Transverse colon (tissue), 4 donors: ENCODE data around the gene GPC6. TPM values are rescaled to one million over a fixed set of nuclear protein-coding genes. Genes with fewer than 3 reads are reported as not detected.

ENCODE experiments used
- DNase-seq: peaks from one replicate; pipeline ENCODE4 v3.0.0-alpha.2; 2019
- H3K27ac ChIP-seq, 4 donors: fragments of 200-600 bp; sonication (generic); 2 replicates each; pipeline ENCODE4 v1.5.1; 2016 to 2018; ENCODE audit warnings: inconsistent platforms in 4 of 4
- H3K27me3 ChIP-seq: fragments of 200-600 bp; sonication (generic); 2 replicates; pipeline ENCODE4 v1.5.1; 2017; ENCODE audit warnings: inconsistent platforms
- H3K36me3 ChIP-seq, 4 donors: fragments of 200-600 bp; sonication (generic); 2 replicates each; pipeline ENCODE4 v1.5.1; 2017 to 2019; ENCODE audit warnings: inconsistent platforms in 4 of 4
- H3K4me1 ChIP-seq, 4 donors: fragments of 200-600 bp; sonication (generic); 2 replicates each; pipeline ENCODE4 v1.5.1; 2017 to 2020; ENCODE audit warnings: inconsistent platforms in 4 of 4
- H3K4me3 ChIP-seq, 4 donors: fragments of 200-600 bp; sonication (generic); 1 replicate in 1 of 4; 2 replicates in 3 of 4; pipeline versions ENCODE4 v1.5.1 to v1.6.1; 2017 to 2019; ENCODE audit warnings: inconsistent platforms in 4 of 4
- H3K9me3 ChIP-seq, 2 donors: fragments of 200-600 bp; sonication (generic); 2 replicates each; pipeline ENCODE4 v1.5.1; 2017 to 2019; ENCODE audit warnings: inconsistent platforms in 2 of 2
- EP300 ChIP-seq: sonication (generic); formaldehyde crosslinking; IDR thresholded peaks from one replicate; pipeline ENCODE4 v1.6.1; 2017; ENCODE audit warnings: antibody characterized with exemption, low read depth
- POLR2A ChIP-seq: fragments of 450-650 bp; IDR thresholded peaks from one replicate; pipeline ENCODE4 v1.6.1; 2016; ENCODE audit warnings: antibody characterized with exemption, mild to moderate bottlenecking, moderate library complexity
- POLR2AphosphoS5 ChIP-seq, 3 donors: sonication (generic); formaldehyde crosslinking; IDR thresholded peaks; one replicate each; pipeline ENCODE4 v1.6.1; 2016; ENCODE audit warnings: antibody characterized with exemption in 3 of 3
- WGBS, 2 donors: methylation state at CpG; one replicate each; pipeline ENCODE4 v1.1.5; 2018; ENCODE audit warnings: low coverage in 1 of 2; 5-methylcytosine and 5-hydroxymethylcytosine counted together
- in situ Hi-C, 4 donors: fragments of 200-750 bp; cut with MboI; loops; one replicate each; pipeline versions ENCODE4 v1.15.0 to v1.15.1; 2017; ENCODE audit warnings: low sequenced_read_pairs in 3 of 4, low pct_ligation_motif_present in 1 of 4, low pct_unique_long_range_greater_than_20kb in 1 of 4
- intact Hi-C: fragments of 100-400 bp; cut with DNase I; formaldehyde crosslinking; loops from one replicate; pipeline ENCODE4 v1.15.1; 2023; ENCODE audit warnings: low total_unique reads
- total RNA-seq, 4 donors: library from RNA; depleted of rRNA; stranded (reverse); fragments of >200 nt; gene quantifications; one replicate each; pipeline ENCODE4 v1.1.0, GENCODE V29; 2016
- TF ChIP-seq, protein P1 (sequence below), 5 experiments: fragments of 200-600 bp in 3 of 5; fragments of 450-650 bp in 2 of 5; sonication (generic) in 3 of 5; IDR thresholded peaks; 1 replicate in 2 of 5; 2 replicates in 3 of 5; pipeline ENCODE4 v1.5.1; 2016 to 2017; ENCODE audit warnings: antibody characterized with exemption in 5 of 5, inconsistent platforms in 3 of 5, mild to moderate bottlenecking in 2 of 5, moderate library complexity in 1 of 5

GPC6 gene
- total RNA-seq, 4 donors from 2014 or later, result 0.75 to 5.7 (median 4.0) TPM

DNA sequence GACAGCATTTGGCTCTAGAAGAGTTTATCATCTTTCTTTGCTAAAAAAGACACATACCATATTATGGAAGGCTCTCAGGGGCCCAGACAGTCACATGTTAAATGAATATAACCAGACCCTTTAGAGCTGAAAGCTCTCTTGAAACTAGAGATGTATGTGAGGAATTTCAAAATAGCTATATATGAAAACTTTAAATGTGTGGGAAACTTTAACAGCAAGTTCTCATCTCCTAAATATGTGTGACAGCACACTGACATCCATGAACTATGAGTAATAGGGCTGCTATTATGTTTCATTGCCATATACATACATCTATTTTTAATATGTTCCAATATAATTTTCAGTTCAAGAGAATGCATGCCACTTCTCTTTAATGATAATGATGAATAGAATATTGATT is 509.5 kb downstream of the GPC6 start:
- no peaks in the 10 kb centered on the region for H3K9me3 ChIP-seq
- DNase-seq, result no peak
- no peak overlapping the region for H3K27ac ChIP-seq
- intact Hi-C loops (no loop called here), in situ Hi-C loops (no loop called here)
- TF ChIP-seq, protein P1, sequence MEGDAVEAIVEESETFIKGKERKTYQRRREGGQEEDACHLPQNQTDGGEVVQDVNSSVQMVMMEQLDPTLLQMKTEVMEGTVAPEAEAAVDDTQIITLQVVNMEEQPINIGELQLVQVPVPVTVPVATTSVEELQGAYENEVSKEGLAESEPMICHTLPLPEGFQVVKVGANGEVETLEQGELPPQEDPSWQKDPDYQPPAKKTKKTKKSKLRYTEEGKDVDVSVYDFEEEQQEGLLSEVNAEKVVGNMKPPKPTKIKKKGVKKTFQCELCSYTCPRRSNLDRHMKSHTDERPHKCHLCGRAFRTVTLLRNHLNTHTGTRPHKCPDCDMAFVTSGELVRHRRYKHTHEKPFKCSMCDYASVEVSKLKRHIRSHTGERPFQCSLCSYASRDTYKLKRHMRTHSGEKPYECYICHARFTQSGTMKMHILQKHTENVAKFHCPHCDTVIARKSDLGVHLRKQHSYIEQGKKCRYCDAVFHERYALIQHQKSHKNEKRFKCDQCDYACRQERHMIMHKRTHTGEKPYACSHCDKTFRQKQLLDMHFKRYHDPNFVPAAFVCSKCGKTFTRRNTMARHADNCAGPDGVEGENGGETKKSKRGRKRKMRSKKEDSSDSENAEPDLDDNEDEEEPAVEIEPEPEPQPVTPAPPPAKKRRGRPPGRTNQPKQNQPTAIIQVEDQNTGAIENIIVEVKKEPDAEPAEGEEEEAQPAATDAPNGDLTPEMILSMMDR (IDR thresholded peaks at IDR 0.05), result no peak
- TF ChIP-seq POLR2A, result no peak
- TF ChIP-seq EP300, result no peak
- no peaks in the 10 kb centered on the region for H3K27me3 ChIP-seq
- H3K4me3 ChIP-seq, result no peak overlapping the region
- H3K36me3 ChIP-seq, result no peaks in the 10 kb centered on the region
- no peaks in the 10 kb centered on the region for H3K4me1 ChIP-seq

DNA sequence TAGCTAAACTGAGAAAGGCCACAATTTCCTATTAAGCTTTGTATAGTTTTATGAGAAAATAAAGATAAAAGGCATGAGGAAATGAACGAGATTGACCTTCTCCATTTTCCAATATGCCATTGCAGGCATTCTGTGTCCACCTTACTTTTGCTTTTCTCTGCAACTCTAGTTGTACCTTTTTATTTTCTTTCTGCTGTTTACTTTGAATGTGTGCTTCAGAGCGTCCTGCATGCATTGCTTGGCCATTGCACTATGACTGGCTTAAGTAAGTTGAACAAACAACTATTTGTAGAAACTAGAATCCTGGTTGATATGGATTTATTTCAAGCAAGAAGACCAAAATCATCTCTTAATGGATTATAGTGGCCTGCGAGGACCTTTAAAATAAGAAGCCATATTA is 510.3 kb downstream of the GPC6 start:
- in situ Hi-C loops, result no loop called here

DNA sequence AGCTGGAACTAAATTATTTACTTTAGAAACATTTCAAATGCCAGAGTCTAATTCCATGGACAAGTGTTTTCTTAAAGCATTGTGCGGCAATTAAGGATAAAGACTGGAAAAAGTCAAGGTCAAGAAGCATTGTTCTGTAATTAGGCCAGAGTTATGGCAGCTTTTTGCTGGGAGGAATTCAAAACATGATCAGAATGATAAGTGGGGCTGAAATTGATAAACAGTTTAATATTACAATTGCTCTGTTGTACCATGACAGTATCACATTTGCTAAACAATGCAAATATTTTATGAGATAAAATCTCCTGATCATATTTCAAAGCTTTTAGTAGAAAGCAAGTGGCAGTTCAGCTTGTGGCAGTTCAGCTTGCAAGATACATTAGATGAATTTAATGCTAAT is 513.7 kb downstream of the GPC6 start:
- H3K4me3 ChIP-seq, result no peak overlapping the region
- no peaks in the 10 kb centered on the region for H3K4me1 ChIP-seq
- WGBS, 2 donors, result 40 to 50% methylated on average over 1 of the region's 1 CpG
- no peak overlapping the region for H3K27ac ChIP-seq
- DNase-seq, result no peak
- H3K36me3 ChIP-seq, result no peaks in the 10 kb centered on the region
- no peaks in the 10 kb centered on the region for H3K9me3 ChIP-seq
- H3K27me3 ChIP-seq, result no peaks in the 10 kb centered on the region
- in situ Hi-C loops (no loop called here), intact Hi-C loops (no loop called here)
- TF ChIP-seq, protein P1 (IDR thresholded peaks at IDR 0.05), result no peak
- TF ChIP-seq POLR2A (no peak), POLR2AphosphoS5 (IDR thresholded peaks at IDR 0.05) (no peak), EP300 (no peak)

More for the DNA sequence above, 510.3 kb downstream of the GPC6 start:
- DNase-seq, result no peak
- Histone ChIP-seq H3K27ac (no peak overlapping the region), H3K36me3 (no peaks in the 10 kb centered on the region), H3K27me3 (no peaks in the 10 kb centered on the region), H3K9me3 (no peaks in the 10 kb centered on the region), H3K4me3 (no peak overlapping the region), H3K4me1 (no peaks in the 10 kb centered on the region)
- TF ChIP-seq POLR2A (no peak), POLR2AphosphoS5 (IDR thresholded peaks at IDR 0.05) (no peak), EP300 (no peak)
- 75% methylated on average over 3 of the region's 3 CpGs for WGBS, 2 donors
- intact Hi-C loops, result no loop called here

DNA sequence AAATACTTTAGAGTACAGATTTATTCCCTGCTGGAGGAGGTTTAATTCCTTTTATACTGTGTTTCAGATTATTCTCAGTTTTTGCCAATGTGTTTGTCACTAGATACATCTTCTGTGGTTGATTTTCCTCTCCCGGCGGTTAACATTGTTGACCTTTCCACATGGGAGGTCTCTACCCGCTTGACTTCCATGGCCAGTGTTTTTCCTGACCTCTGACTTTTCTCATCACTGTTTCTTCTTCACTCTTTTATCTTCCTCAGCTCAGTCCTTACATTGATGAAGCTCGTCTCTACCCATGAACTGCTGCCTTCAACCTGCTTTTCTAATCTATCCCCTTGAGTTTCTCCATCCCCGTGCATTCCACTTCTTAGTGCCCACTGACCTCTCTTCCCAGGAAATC is 517.4 kb downstream of the GPC6 start:
- no peaks in the 10 kb centered on the region for H3K4me1 ChIP-seq
- no peaks in the 10 kb centered on the region for H3K36me3 ChIP-seq
- no peak overlapping the region for H3K4me3 ChIP-seq
- H3K9me3 ChIP-seq, result no peaks in the 10 kb centered on the region
- no peaks in the 10 kb centered on the region for H3K27me3 ChIP-seq
- intact Hi-C loops, result no loop called here
- TF ChIP-seq EP300 (no peak), POLR2AphosphoS5 (IDR thresholded peaks at IDR 0.05) (no peak), POLR2A (no peak)
- TF ChIP-seq, protein P1 (IDR thresholded peaks at IDR 0.05), result no peak
- H3K27ac ChIP-seq, result no peak overlapping the region
- WGBS, 2 donors, result 86 to 87% methylated on average over 5 of the region's 5 CpGs
- no peak for DNase-seq
- in situ Hi-C loops, result no loop called here

DNA sequence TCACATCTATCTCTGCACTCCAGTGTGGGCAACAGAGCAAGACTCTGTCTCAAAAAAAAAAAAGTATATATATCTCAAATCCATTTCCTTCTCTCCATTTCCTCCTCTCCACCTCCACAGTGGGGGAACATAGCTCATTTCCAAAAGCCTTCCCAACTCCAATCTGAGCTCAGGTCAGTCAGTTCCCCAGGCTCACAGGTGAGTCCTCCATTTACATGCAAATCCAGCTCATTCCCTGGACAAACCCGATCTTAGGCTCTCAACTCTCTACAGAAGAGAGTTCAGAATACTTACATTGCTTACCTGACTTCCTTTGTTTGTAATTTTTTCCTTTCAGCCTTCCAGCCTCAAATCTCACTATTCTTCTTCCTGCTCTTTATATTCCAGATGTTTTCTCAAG is 518.3 kb downstream of the GPC6 start:
- Histone ChIP-seq H3K4me1 (no peaks in the 10 kb centered on the region), H3K36me3 (no peaks in the 10 kb centered on the region), H3K27me3 (no peaks in the 10 kb centered on the region), H3K27ac (no peak overlapping the region), H3K9me3 (no peaks in the 10 kb centered on the region), H3K4me3 (no peak overlapping the region)
- intact Hi-C loops, result no loop called here
- no peak for DNase-seq
- in situ Hi-C loops, result no loop called here
- TF ChIP-seq, protein P1 (IDR thresholded peaks at IDR 0.05), result no peak
- no peak for TF ChIP-seq POLR2A
- no peak for TF ChIP-seq POLR2AphosphoS5 (IDR thresholded peaks at IDR 0.05)
- no peak for TF ChIP-seq EP300
- 68 to 91% methylated on average over 1 of the region's 1 CpG for WGBS, 2 donors
